ENCODE results near the gene AP1S1. TPM values are rescaled to one million over a fixed set of nuclear protein-coding genes. Genes with fewer than 3 reads are reported as not detected.
"Not testable (repeated sequence)": the region's sequence is repeated elsewhere in the genome, so short reads cannot be mapped to it uniquely, and the experiment has no call there.

AP1S1 gene
- total RNA-seq, 2 donors from 2014 or later = 11.9 to 33.0 TPM

DNA sequence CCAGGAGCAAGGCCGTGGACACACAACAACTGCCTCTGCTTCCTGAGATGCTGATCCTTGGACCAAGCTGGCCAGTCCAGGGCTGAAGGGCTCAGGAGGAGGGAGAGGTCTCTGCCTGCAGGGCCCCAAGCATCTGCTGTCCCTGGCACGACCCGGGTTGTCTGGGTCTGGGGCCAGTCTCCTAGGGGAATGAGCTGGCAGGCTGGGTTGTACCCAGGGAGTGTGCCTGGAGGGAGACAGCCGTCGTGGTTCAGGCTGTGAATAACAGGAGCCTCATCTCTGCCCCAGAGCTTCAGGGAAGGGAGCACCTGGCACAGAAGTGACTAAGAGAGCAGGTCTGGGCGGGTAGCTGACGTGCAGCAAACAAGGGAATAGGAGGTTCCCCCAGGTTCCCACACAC lies 45.3 kb upstream of the AP1S1 start:
- no peak for ATAC-seq (ENCODE audit: insufficient number of reproducible peaks, low FRiP score, low read depth)

DNA sequence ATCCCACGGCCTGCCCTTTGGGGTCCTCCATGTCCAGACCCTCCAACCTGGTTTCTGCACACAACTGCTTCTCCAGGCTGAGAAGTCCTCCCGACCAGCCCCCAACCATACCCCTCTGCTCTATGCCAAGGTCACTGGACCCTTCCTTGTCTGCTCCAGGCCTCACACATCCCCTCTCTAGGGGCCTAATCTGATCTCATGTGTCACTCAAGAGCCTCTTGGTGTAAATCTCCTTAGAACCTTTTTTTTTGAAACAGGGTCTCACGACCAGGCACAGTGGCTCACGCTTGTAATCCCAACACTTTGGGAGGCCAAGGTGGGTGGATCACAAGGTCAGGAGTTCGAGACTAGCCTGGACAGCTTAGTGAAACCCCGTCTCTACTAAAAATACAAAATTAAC lies 44.9 kb upstream of the AP1S1 start:
- no peak for TF ChIP-seq CTCF (IDR thresholded peaks at IDR 0.05)
- Histone ChIP-seq H3K4me1 (ENCODE audit: control insufficient read depth in 1 of 2, low read depth in 2 of 2) (peaks cover 9 to 31% of the 10 kb centered on the region in 2 donors), H3K27me3 (replicated peaks; ENCODE audit: insufficient read depth) (no peaks in the 10 kb centered on the region), H3K27ac (peak overlapping the region; percentile 49 to 67), H3K4me3 (no peak overlapping the region), H3K9me3 (no peaks in the 10 kb centered on the region), H3K36me3 (no peaks in the 10 kb centered on the region)
- ATAC-seq (ENCODE audit: insufficient number of reproducible peaks, low FRiP score, low read depth) = no peak
- DNase-seq (ENCODE audit: low spot score) = no peak

More for the DNA sequence above, 45.3 kb upstream of the AP1S1 start:
- TF ChIP-seq CTCF (IDR thresholded peaks at IDR 0.05) = no peak
- Histone ChIP-seq H3K9me3 (no peaks in the 10 kb centered on the region), H3K36me3 (no peaks in the 10 kb centered on the region), H3K4me3 (no peak overlapping the region), H3K4me1 (ENCODE audit: control insufficient read depth in 1 of 2, low read depth in 2 of 2) (peaks cover 9 to 31% of the 10 kb centered on the region in 2 donors), H3K27me3 (replicated peaks; ENCODE audit: insufficient read depth) (no peaks in the 10 kb centered on the region), H3K27ac (peak overlapping the region; percentile 49 to 67)
- DNase-seq (ENCODE audit: low spot score) = no peak

DNA sequence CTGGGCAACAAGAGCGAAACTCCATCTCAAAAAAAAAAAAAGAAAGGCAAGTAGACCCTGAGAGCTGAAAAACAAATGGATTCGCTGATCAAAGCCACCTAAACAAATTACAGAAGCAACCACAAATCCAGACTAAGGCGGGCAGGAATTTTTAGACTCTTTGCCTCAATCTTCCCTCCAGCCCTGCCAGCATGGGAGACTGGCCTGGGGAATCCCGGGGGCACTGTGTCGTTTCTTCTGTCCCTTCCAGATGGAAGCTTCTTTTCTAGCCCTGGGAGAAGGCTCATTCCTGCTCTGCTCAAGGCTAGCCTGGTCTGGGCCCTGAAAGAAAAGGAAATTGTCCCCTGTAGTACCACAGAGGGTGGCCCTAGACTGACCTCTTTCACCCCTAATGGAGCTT lies 43.0 kb upstream of the AP1S1 start:
- H3K27ac ChIP-seq = peak overlapping the region; percentile 72 to 80
- H3K36me3 ChIP-seq = no peaks in the 10 kb centered on the region
- H3K4me3 ChIP-seq = no peak overlapping the region
- no peaks in the 10 kb centered on the region for H3K9me3 ChIP-seq
- no peak for ATAC-seq (ENCODE audit: insufficient number of reproducible peaks, low FRiP score, low read depth)
- H3K27me3 ChIP-seq (replicated peaks; ENCODE audit: insufficient read depth) = no peaks in the 10 kb centered on the region
- TF ChIP-seq CTCF (IDR thresholded peaks at IDR 0.05) = no peak
- DNase-seq (ENCODE audit: low spot score) = no peak
- H3K4me1 ChIP-seq (ENCODE audit: control insufficient read depth in 1 of 2, low read depth in 2 of 2) = peaks cover 9 to 31% of the 10 kb centered on the region in 2 donors

- DNase-seq (ENCODE audit: low spot score) = no peak
- no peaks in the 10 kb centered on the region for H3K9me3 ChIP-seq
- H3K27me3 ChIP-seq (replicated peaks; ENCODE audit: insufficient read depth) = no peaks in the 10 kb centered on the region
- peak; percentile 48 for ATAC-seq (ENCODE audit: insufficient number of reproducible peaks, low FRiP score, low read depth)
- H3K4me1 ChIP-seq (ENCODE audit: control insufficient read depth in 1 of 2, low read depth in 2 of 2) = peaks cover 9 to 36% of the 10 kb centered on the region in 2 donors
- H3K36me3 ChIP-seq = no peaks in the 10 kb centered on the region
- TF ChIP-seq CTCF (IDR thresholded peaks at IDR 0.05) = no peak
- H3K27ac ChIP-seq = peak overlapping the region; percentile 72 to 80
- H3K4me3 ChIP-seq = no peak overlapping the region
Measured at GRCh38 chr7:101112233-101112632, 42.0 kb upstream of the AP1S1 start.

- H3K4me1 ChIP-seq (ENCODE audit: control insufficient read depth in 1 of 2, low read depth in 2 of 2) = peaks cover 15 to 45% of the 10 kb centered on the region in 2 donors
- ATAC-seq (ENCODE audit: insufficient number of reproducible peaks, low FRiP score, low read depth); H3K4me3 ChIP-seq; H3K36me3 ChIP-seq; H3K9me3 ChIP-seq; H3K27me3 ChIP-seq (replicated peaks; ENCODE audit: insufficient read depth); DNase-seq (ENCODE audit: low spot score): not testable (repeated sequence)
- H3K27ac ChIP-seq = peak overlapping the region; percentile 72 to 80
Measured at GRCh38 chr7:101113140-101113539, 41.1 kb upstream of the AP1S1 start.

- H3K4me1 ChIP-seq (ENCODE audit: control insufficient read depth in 1 of 2, low read depth in 2 of 2) = peaks cover 22 to 46% of the 10 kb centered on the region in 2 donors
- ATAC-seq (ENCODE audit: insufficient number of reproducible peaks, low FRiP score, low read depth) (no peak), DNase-seq (ENCODE audit: low spot score) (no peak)
- TF ChIP-seq CTCF (IDR thresholded peaks at IDR 0.05) = no peak
- H3K27ac ChIP-seq = peak overlapping the region; percentile 42 to 72
- H3K27me3 ChIP-seq (replicated peaks; ENCODE audit: insufficient read depth) = no peaks in the 10 kb centered on the region
- H3K36me3 ChIP-seq = no peaks in the 10 kb centered on the region
- no peak overlapping the region for H3K4me3 ChIP-seq
- H3K9me3 ChIP-seq = no peaks in the 10 kb centered on the region
Measured at GRCh38 chr7:101113836-101114235, 40.4 kb upstream of the AP1S1 start.
